ENCODE results near the gene MMP26. TPM values are rescaled to one million over a fixed set of nuclear protein-coding genes. Genes with fewer than 3 reads are reported as not detected.

Gene MMP26
- total RNA-seq = not detected
- long read RNA-seq = 0 reads

GRCh38 chr11:4704054-4704789 lies at the start of gene MMP26:
MMP26 (plus strand) TSS chr11:4704784.
- intact Hi-C loops (cut with micrococcal nuclease) = no loop called here
- ATAC-seq (no peak), DNase-seq (no peak)

- DNase-seq (no peak), ATAC-seq (no peak)
- intact Hi-C loops (cut with micrococcal nuclease) = no loop called here
These were observed 45.7 kb upstream of the MMP26 start for GRCh38 chr11:4658629-4659445.

GRCh38 chr11:4662876-4663275 lies 41.7 kb upstream of the MMP26 start:
- ATAC-seq (no peak), DNase-seq (no peak)
- intact Hi-C loops (cut with micrococcal nuclease) = no loop called here

GRCh38 chr11:4664183-4664582 lies 40.4 kb upstream of the MMP26 start:
- DNase-seq (no peak), ATAC-seq (no peak)
- intact Hi-C loops (cut with micrococcal nuclease) = no loop called here

- intact Hi-C loops (cut with micrococcal nuclease) = no loop called here
- no peak for ATAC-seq
- no peak for DNase-seq
These were observed 39.8 kb upstream of the MMP26 start for GRCh38 chr11:4664786-4665185.

GRCh38 chr11:4665424-4665823 lies 39.2 kb upstream of the MMP26 start:
- no peak for ATAC-seq
- DNase-seq = no peak
- intact Hi-C loops (cut with micrococcal nuclease) = no loop called here

GRCh38 chr11:4671741-4672140 lies 32.8 kb upstream of the MMP26 start:
- ATAC-seq (no peak), DNase-seq (no peak)
- intact Hi-C loops (cut with micrococcal nuclease) = no loop called here

- ATAC-seq (no peak), DNase-seq (no peak)
- intact Hi-C loops (cut with micrococcal nuclease) = no loop called here
These were observed 32.1 kb upstream of the MMP26 start for GRCh38 chr11:4672470-4672869.

GRCh38 chr11:4673781-4674180 lies 30.8 kb upstream of the MMP26 start:
- intact Hi-C loops (cut with micrococcal nuclease) = no loop called here
- ATAC-seq (no peak), DNase-seq (no peak)

- intact Hi-C loops (cut with micrococcal nuclease) = no loop called here
- DNase-seq = no peak
- ATAC-seq = no peak
These were observed 26.6 kb upstream of the MMP26 start for GRCh38 chr11:4677948-4678347.

GRCh38 chr11:4680341-4680740 lies 24.2 kb upstream of the MMP26 start:
- intact Hi-C loops (cut with micrococcal nuclease) = no loop called here
- ATAC-seq (no peak), DNase-seq (no peak)

- no peak for ATAC-seq
These were observed 21.8 kb upstream of the MMP26 start for GRCh38 chr11:4682623-4683419.

GRCh38 chr11:4684631-4685285 lies 19.8 kb upstream of the MMP26 start:
- DNase-seq = no peak

More at GRCh38 chr11:4682623-4683419, 21.8 kb upstream of the MMP26 start:
- DNase-seq = no peak
- intact Hi-C loops (cut with micrococcal nuclease) = no loop called here

GRCh38 chr11:4695442-4695841 lies 9.1 kb upstream of the MMP26 start:
- ATAC-seq (no peak), DNase-seq (no peak)
- intact Hi-C loops (cut with micrococcal nuclease) = no loop called here

More at GRCh38 chr11:4684631-4685285, 19.8 kb upstream of the MMP26 start:
- no peak for ATAC-seq
- intact Hi-C loops (cut with micrococcal nuclease) = no loop called here

GRCh38 chr11:4697585-4697984 lies 7.0 kb upstream of the MMP26 start, which contains the start of gene OR51E2:
OR51E2 (minus strand) TSS chr11:4697853; CDS start chr11:4682711, 15,142 bp downstream.
- no peak for ATAC-seq
- intact Hi-C loops (cut with micrococcal nuclease) = no loop called here

GRCh38 chr11:4699697-4700435 lies 4.7 kb upstream of the MMP26 start:
- intact Hi-C loops (cut with micrococcal nuclease) = loop anchor here (2.0 kb wide), 1 partner anchor 33 kb away; no protein-coding TSS in a partner anchor
- DNase-seq (no peak), ATAC-seq (no peak)

More at GRCh38 chr11:4697585-4697984, 7.0 kb upstream of the MMP26 start, which contains the start of gene OR51E2:
- no peak for DNase-seq

- ATAC-seq = no peak
- DNase-seq = no peak
- intact Hi-C loops (cut with micrococcal nuclease) = no loop called here
These were observed 4.2 kb upstream of the MMP26 start for GRCh38 chr11:4700436-4700820.

GRCh38 chr11:4704790-4705334 lies 278 bp downstream of the MMP26 start:
- intact Hi-C loops (cut with micrococcal nuclease) = no loop called here
- ATAC-seq (no peak), DNase-seq (no peak)

Measured in left ventricle myocardium superior (tissue), 1 donor.